Mesenteric fat pad (tissue), 1 donor: Measurements from ENCODE around the gene PRPF38A. TPM values are rescaled to one million over a fixed set of nuclear protein-coding genes. Genes with fewer than 3 reads are reported as not detected.
"Not testable (repeated sequence)": the region's sequence is repeated elsewhere in the genome, so short reads cannot be mapped to it uniquely, and the experiment has no call there.

ENCODE experiments used
- DNase-seq: peaks from one replicate; pipeline ENCODE4 v3.0.0-alpha.2; 2020; ENCODE audit warnings: low spot score
- long read RNA-seq: library from polyadenylated mRNA; unstranded; transcript quantifications from one replicate; pipeline ENCODE4 v2.0.0, GENCODE V29; 2020
- total RNA-seq: library from RNA; stranded (reverse); fragmentation: NEBNext Ultra II Directional; extraction: Animal tissue kit (Norgen Biotek cat#: 25700); gene quantifications from one replicate; pipeline ENCODE4 v1.2.1, GENCODE V29; 2021
- donor health status: DM: yes; HTN: yes; CAD: no.

The PRPF38A gene
- 25.9 TPM for total RNA-seq
- long read RNA-seq, full-length matches to known transcripts = 61 of 84 reads
- long read RNA-seq, partial matches to known transcripts = 10 of 84 reads
- long read RNA-seq, other reads (novel, unspliced or antisense) = 13 of 84 reads

GRCh38 chr1:52404116-52404974, at the start of gene PRPF38A, which contains the start of gene ORC1:
TSS of gene PRPF38A (plus strand) at chr1:52404602. CDS start at chr1:52404750, 148 bp downstream.
TSS of gene ORC1 (minus strand) at chr1:52404423. CDS start at chr1:52402223, 2,200 bp downstream.
- peak; percentile 98 for DNase-seq

- no peak for DNase-seq
Observed at GRCh38 chr1:52355436-52355835, 49.0 kb upstream of the PRPF38A start.

- no peak for DNase-seq
Observed at GRCh38 chr1:52355847-52356505, 48.4 kb upstream of the PRPF38A start.

GRCh38 chr1:52356818-52357355, 47.5 kb upstream of the PRPF38A start:
- DNase-seq = no peak

- no peak for DNase-seq
Observed at GRCh38 chr1:52357397-52357796, 47.0 kb upstream of the PRPF38A start.

- DNase-seq = no peak
Observed at GRCh38 chr1:52358851-52359497, 45.4 kb upstream of the PRPF38A start.

GRCh38 chr1:52359676-52360594, 44.5 kb upstream of the PRPF38A start:
- no peak for DNase-seq

- no peak for DNase-seq
Observed at GRCh38 chr1:52360595-52360968, 43.8 kb upstream of the PRPF38A start.

- no peak for DNase-seq
Observed at GRCh38 chr1:52364235-52364839, 40.1 kb upstream of the PRPF38A start.

GRCh38 chr1:52365071-52365745, 39.2 kb upstream of the PRPF38A start:
- no peak for DNase-seq

- DNase-seq = peak; percentile 100
Observed at GRCh38 chr1:52365746-52366516, 38.5 kb upstream of the PRPF38A start, which contains the start of gene CC2D1B. TSS of gene CC2D1B (minus strand) at chr1:52366205. CDS start at chr1:52364620, 1,585 bp downstream.

GRCh38 chr1:52366517-52366827, 37.9 kb upstream of the PRPF38A start:
- DNase-seq = no peak

- DNase-seq = no peak
Observed at GRCh38 chr1:52367272-52367671, 37.1 kb upstream of the PRPF38A start.

GRCh38 chr1:52368383-52369172, 35.8 kb upstream of the PRPF38A start:
- no peak for DNase-seq

- not testable (repeated sequence) for DNase-seq
Observed at GRCh38 chr1:52369851-52370250, 34.6 kb upstream of the PRPF38A start.

GRCh38 chr1:52385376-52385775, 19.0 kb upstream of the PRPF38A start:
- DNase-seq = no peak

GRCh38 chr1:52386458-52386857, 17.9 kb upstream of the PRPF38A start:
- DNase-seq = no peak

GRCh38 chr1:52393174-52393573, 11.2 kb upstream of the PRPF38A start:
- no peak for DNase-seq
